GM15510 (cell line): ENCODE data around the gene HNRNPM.

Source experiments
- POLR2A ChIP-seq: IDR thresholded peaks from 3 replicates; pipeline ENCODE4 v1.6.1; 2011; ENCODE audit warnings: borderline replicate concordance; ENCODE audit not compliant: insufficient read length; ENCODE audit errors: extremely low read depth

The HNRNPM gene

DNA sequence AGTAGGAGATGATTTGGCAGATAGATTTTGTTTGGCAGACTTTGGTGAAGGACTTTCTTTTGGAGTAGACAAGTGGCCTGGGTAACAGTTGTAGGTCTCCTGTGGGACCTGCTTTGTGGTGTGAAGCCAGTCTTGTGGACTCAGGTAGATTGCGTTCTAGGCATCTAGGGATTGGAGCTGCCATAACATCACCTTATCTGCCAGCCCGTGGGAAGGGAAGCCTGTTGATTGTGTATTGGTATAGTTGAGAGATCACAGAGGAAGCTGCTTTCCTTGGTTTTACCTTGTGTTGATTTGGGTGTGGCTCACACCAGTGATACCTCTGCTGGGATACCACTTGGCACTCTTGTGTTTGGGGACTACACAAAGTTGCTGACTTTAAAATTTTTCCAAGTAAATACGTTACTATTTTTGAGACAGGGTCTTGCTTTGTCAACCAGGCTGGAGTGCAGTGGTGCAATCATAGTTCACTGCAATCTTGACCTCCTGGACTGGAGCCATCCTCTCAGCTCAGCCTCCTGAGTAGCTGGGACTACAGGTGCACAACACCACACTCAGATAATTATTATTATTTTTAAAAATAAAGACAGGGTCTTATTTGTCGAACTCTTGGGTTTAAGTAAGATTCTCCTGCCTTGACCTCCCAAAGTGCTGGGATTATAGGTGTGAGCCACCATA, 7.8 kb downstream of the HNRNPM start:
- no peak for TF ChIP-seq POLR2A

DNA sequence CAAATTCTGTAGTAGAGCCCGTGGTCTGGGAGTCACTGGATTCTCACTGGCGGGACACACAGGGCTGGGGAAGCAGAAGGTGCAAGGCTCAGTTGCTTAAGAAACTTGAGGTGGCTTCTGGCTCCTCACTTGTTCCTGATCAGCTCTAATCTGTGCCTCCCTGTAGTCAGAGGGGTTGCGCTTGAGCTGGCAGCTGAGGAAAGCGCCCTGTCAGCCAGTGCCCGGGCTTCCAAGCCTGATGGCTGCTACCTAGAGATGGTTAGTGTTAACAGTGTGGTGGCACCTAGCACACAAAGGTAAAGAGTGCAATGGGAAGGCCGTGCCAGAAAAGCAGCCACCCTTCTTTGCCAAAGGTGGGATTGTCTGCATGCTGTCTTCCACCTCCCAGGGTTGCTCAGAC, 8.8 kb downstream of the HNRNPM start:
- no peak for TF ChIP-seq POLR2A

DNA sequence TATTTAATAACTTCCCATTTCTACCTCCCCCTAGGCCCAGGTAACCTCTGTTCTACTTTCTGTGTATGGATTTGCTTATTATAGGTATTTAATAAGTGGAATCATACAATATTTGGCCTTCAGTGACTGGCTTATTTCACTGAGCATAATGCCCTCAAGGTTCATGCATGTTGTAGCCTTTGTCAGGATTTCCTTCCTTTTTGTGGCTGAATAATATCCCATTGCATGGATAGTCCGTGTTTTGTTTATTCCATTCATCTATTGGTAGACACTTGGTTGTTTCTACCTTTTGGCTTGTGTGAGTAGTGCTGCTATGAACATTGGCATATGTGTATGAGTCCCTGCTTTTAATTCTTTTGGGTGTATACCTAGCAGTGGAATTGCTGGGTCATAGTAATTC, 9.4 kb downstream of the HNRNPM start:
- no peak for TF ChIP-seq POLR2A

DNA sequence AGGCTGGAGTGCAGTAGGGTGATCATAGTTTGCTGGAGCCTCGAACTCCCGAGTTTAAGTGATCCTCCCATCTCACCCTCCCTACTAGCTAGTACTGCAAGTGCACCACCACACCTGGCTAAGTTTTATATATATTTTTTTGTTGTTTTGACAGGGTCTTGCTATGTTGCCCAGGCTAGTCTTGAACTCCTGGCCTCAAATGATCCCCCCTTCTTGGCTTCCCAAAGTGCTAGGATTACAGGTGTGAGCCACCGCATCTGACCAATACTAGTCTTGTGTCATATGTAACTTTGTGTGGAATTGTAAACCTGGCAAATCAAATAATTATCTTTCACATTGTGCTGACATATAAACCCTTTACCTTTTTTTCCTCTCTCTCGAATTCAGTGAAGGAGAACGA, 10.2 kb downstream of the HNRNPM start:
- TF ChIP-seq POLR2A = no peak

DNA sequence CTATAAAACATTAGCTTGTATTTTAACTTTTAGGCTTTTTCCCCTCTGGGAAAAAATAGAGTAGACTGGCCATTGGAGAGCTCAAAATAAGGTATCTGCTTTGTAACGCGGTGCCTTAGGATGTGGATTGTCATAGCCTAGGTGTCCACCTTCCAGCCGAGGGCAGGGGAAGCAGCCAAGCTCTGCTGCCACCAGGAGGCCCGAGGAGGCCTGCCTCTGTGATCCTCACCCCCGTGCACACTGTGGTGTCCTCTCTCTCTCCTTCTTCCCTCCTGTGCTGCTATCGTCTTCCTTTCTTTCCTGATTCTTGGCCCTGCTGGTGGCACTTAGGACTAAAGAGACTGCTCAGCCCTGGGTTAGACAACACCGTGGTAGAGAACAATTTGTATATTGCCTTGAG, 11.3 kb downstream of the HNRNPM start:
- TF ChIP-seq POLR2A = no peak

DNA sequence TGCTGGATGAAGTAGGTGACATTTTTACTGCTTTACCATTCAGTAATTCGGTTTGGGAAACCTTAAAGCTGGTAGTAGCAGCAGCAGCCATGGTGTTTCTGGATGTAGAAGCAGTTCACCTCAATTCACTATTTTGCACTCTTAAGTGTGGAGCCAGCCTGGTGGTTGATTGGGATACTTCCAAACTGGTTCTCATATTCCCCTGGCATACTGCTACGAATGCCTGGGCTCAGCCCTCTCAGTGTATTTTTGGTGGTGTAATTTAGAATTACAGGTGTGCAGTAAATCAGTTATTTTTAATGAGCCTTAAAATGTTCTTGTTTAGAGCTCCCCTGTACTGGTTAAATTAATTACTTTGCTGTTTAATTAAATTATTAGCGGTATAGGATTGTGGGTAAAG, 12.4 kb downstream of the HNRNPM start:
- TF ChIP-seq POLR2A = no peak

DNA sequence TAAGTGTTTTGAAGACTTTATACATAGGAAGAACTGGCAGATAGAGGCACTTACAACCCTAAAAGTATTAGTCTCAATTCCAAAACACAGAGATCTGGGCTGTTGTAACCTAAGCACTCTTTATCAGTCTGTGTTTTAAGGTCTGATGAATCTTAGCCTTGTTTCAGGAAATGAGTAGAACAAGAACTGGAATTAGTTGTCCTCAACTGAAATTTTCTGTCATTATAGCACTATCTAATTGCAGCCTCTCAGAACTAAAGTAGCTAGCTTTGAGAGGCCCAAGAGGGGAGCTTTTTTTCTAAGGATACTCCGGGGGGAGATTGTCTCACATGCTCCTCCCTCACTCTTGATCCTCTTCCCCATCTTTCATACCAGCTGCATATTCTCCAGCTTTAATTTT, 13.1 kb downstream of the HNRNPM start:
- no peak for TF ChIP-seq POLR2A

DNA sequence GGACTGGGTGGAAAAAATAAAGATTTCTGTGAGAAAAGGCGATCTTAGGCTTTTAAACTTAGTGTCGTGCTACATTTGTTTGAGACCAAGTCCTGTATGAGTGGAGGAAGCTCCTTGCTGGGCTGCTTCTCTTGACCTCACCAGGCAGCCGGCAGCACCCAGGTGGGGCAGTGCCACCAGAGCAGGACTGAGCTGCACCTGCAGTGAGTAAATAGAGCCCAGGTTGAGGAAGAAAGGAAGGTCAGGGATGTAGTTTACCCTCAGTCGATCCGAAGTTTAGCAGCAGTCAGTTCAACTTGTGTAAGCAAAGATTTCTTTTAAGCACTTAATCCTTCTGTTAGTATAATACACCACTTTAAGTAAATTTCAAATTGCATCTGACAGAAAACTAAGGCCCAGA, 13.6 kb downstream of the HNRNPM start:
- TF ChIP-seq POLR2A = no peak

DNA sequence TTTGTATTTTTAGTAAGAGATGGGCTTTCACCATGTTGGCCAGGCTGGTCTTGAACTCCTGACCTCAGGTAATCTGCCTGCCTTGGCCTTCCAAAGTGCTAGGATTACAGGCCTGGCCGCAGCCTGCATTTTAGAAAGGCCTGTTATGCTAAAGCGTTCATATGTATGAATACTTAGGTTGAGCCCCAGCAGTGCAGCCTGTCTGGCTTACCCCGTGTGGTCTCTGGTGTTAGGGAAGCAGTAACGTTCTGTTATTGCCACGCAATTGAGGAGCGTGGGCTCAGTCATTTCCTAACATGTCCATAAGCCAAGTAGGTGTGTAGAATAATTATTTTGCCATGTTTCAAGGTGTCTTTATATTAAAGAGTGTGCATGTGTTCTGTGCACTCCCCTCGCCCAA, 14.3 kb downstream of the HNRNPM start:
- no peak for TF ChIP-seq POLR2A

DNA sequence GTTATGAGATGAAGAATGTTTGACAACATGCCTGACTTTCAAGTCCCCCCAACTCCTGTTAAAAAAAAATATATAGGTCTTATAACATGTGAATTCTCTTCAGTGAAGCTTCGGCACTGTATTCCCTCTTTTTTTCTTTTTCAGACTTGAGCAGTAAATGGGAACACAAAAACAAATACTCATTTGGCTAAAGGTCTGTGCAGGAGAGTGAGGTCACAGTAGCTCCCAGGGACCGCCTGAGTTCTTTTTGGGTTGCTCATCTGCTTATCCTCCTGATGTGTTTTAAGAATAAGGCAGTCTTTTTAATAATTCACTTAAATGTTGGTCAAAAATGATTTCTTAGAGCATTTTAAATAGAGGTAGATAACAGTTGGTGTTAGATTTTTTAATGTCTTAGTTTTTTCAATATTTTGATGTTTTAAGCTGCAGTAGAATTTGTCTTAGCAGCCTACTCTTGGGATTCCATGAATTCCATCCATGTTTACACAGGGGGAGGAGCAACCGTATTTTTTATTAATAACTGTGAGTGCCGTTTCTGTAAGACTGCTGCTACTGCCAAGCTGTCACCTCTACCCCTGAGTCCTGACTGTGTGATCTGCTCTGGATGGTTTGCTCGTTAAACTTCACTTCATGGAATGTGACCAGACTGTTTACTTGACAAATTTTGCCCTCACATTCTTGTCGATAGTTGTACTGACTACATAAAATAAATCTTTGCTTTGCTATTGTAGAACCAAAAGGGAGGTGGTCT, 14.9 kb downstream of the HNRNPM start:
- TF ChIP-seq POLR2A = no peak

DNA sequence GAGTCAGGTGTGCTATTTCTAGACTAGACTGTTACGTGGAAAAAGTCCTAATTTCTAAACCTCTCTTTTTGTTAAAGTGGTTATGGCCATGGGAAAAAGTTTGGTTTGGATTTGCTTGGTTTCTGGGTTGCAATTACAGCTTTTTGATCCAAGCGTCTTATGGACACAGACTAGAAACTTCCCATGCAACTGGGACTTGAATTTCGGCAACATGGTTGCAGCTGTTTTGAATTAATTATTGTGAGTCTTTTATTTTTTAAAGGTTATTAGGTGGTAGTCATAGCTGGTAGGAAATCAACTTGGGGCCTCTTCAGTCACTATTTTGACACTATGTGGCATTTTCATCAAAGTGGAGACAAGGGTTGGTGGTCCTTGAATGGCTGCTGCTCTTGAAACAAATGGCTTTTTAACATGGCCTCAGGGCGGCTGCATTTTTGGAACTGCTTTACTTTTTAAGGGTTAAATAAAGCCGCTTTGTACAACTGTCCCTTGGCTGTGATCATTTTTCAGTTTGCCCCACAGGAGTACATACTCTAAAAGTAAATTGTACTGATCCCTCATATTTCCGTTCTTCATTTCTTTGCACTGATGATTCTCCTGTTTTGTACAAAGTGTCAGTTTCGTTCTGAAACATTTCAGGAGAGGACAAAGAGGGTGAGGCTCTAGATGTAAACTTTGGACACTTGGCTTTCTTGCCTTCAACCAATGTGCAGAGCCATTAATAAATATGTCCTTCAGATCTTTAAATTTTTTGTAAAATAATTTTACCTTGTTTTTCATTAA, 15.9 kb downstream of the HNRNPM start:
- TF ChIP-seq POLR2A = no peak

DNA sequence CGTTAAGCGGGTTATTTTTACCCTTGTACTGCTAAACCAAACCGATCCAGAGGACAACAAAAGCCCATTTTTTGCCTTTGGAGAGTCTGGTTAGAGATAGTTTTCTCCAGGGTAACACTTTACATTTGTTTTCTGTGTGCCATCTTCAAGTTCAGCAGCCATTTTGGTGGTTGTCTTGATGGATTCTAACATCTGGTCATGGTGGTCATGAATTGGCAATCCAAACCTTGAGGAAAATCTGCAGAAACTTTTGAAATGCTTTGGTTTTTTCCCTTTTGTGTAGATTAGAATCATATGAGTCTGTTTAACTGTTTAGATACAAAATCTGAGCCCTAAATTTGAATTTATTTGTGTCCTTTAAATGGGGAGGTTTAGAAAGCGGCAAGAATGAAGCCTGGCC, 16.6 kb downstream of the HNRNPM start:
- TF ChIP-seq POLR2A = no peak

DNA sequence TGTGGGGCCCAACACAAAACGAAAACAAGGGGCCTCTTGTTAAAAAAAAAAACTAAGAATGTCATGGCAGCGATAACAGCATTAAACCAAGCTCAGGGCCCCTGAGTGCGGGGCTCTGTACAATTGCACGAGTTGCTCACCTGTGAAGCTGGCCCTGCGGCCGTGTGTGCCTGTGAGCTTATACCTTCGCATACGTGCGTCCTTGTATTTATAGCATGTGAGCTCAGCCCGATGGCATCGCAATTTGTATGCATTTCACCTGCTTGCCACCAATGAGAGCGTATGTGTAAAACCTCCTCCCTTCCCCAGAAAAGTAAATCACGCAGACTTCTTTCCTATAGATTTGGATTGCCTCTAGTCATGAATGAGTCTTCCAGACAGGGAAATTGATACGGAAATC, 17.1 kb downstream of the HNRNPM start:
- TF ChIP-seq POLR2A = no peak

DNA sequence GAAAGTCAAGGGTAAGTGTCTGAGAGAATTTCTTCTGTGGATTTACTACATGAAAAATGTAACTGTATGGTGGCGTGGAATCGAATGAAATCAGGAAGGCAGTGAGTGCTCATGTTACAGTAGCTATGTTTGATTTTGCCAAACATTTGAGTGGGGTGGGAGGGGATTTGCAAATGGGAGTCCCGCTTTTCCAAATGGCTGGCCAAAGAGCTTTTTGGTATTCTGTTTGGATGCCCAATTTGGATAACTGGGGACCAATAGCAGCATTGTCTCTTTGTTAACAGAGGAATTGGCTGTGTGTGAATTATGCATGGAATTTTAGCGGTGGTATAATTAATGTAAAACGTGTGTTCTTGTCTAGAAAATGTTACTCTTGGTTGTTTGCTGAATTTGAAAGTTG, 17.8 kb downstream of the HNRNPM start:
- no peak for TF ChIP-seq POLR2A

DNA sequence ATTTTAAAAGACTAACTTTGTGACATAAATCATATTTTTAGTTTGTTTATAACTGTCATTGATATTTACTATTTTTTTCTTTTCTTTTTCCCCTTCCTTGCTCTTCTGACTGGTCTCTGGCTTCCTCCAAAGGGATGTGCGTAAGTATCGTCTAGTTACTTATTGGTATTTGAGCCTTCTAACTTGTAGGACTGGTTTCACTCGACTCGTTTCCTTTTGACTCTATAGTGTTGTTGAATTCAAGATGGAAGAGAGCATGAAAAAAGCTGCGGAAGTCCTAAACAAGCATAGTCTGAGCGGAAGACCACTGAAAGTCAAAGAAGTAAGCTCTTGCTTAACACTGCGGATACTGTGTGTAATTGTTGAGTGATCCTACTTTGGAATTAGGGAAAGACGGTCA, 18.6 kb downstream of the HNRNPM start:
- TF ChIP-seq POLR2A = no peak
